Neural cell (in vitro differentiated cells): ENCODE results near the gene VPS35L. TPM values are rescaled to one million over a fixed set of nuclear protein-coding genes. Genes with fewer than 3 reads are reported as not detected.

Source experiments
- H2AFZ ChIP-seq: fragments of 200-600, 300-800 bp; sonication (generic), shearing (Covaris generic); 2 replicates; pipeline ENCODE4 v1.6.0; 2014; ENCODE audit warnings: low read depth, mild to moderate bottlenecking, antibody characterized with exemption, low read length, moderate library complexity
- H3F3A ChIP-seq: fragments of 200-600 bp; shearing (Covaris generic); 2 replicates; pipeline ENCODE4 v1.6.1; 2016; ENCODE audit warnings: mild to moderate bottlenecking, moderate library complexity, mixed read lengths, antibody characterized with exemption, low read length; ENCODE audit not compliant: insufficient read depth, poor library complexity, severe bottlenecking
- H3K27ac ChIP-seq: fragments of 200-600, 300-800 bp; sonication (generic), shearing (Covaris generic); 2 replicates; pipeline ENCODE4 v1.5.1; 2014; ENCODE audit warnings: mild to moderate bottlenecking, low read length, moderate library complexity
- H3K27me3 ChIP-seq: fragments of 300-800, 200-600 bp; sonication (generic), shearing (Covaris generic); 2 replicates; pipeline ENCODE4 v1.6.0; 2014; ENCODE audit warnings: mild to moderate bottlenecking, low read depth, low read length, moderate library complexity; ENCODE audit not compliant: insufficient read depth
- H3K36me3 ChIP-seq: fragments of 300-800, 200-600 bp; sonication (generic), shearing (Covaris generic); 2 replicates; pipeline ENCODE4 v1.5.1; 2014; ENCODE audit warnings: mild to moderate bottlenecking, antibody characterized with exemption, low read length, moderate library complexity; ENCODE audit not compliant: insufficient read depth
- H3K4me2 ChIP-seq: fragments of 300-800, 200-600 bp; sonication (generic), shearing (Covaris generic); 2 replicates; pipeline ENCODE4 v1.6.0; 2014; ENCODE audit warnings: mild to moderate bottlenecking, low read length
- H3K4me3 ChIP-seq: fragments of 300-800, 200-600 bp; sonication (generic), shearing (Covaris generic); 2 replicates; pipeline ENCODE4 v1.5.1; 2014; ENCODE audit warnings: mild to moderate bottlenecking, low read length, moderate library complexity
- H3K79me2 ChIP-seq: fragments of 200-600 bp; shearing (Covaris generic); replicated peaks from 2 replicates; pipeline ENCODE4 v1.6.0; 2014; ENCODE audit warnings: mild to moderate bottlenecking, low read length, moderate library complexity; ENCODE audit not compliant: insufficient read depth
- H3K9ac ChIP-seq: fragments of 300-800, 200-600 bp; sonication (generic), shearing (Covaris generic); 2 replicates; pipeline ENCODE4 v1.6.1; 2016; ENCODE audit warnings: mild to moderate bottlenecking, low read length, mixed read lengths
- H3K9me2 ChIP-seq: fragments of 200-600 bp; shearing (Covaris generic); 2 replicates; pipeline ENCODE4 v1.6.1; 2016; ENCODE audit warnings: mild to moderate bottlenecking, low read length, mixed read lengths; ENCODE audit not compliant: insufficient read depth
- H3K9me3 ChIP-seq: fragments of 200-600, 300-800 bp; sonication (generic), shearing (Covaris generic); 2 replicates; pipeline ENCODE4 v1.6.1; 2016; ENCODE audit warnings: mild to moderate bottlenecking, mixed run types, low read length, moderate library complexity, mixed read lengths
- H4K20me1 ChIP-seq: fragments of 200-600 bp; shearing (Covaris generic); 2 replicates; pipeline ENCODE4 v1.6.1; 2016; ENCODE audit warnings: mild to moderate bottlenecking, mixed run types; ENCODE audit not compliant: insufficient read depth
- EP300 ChIP-seq: fragments of 450-650 bp; conservative IDR thresholded peaks from 2 replicates; pipeline ENCODE4 v1.6.1; 2014; ENCODE audit warnings: antibody characterized with exemption, mild to moderate bottlenecking, moderate library complexity; ENCODE audit not compliant: poor library complexity, severe bottlenecking
- EZH2 ChIP-seq: fragments of 200-600, 300-800 bp; shearing (Covaris generic), sonication (generic); IDR thresholded peaks from 2 replicates; pipeline ENCODE4 v1.6.1; 2014; ENCODE audit warnings: antibody characterized with exemption, low read length, borderline replicate concordance, mild to moderate bottlenecking; ENCODE audit not compliant: insufficient read depth, poor library complexity, severe bottlenecking
- POLR2AphosphoS5 ChIP-seq: IDR thresholded peaks from 2 replicates; pipeline ENCODE4 v1.6.1; 2012
- RAD21 ChIP-seq: fragments of 450-650 bp; conservative IDR thresholded peaks from 2 replicates; pipeline ENCODE4 v1.6.1; 2014; ENCODE audit warnings: antibody characterized with exemption, mild to moderate bottlenecking, moderate library complexity
- REST ChIP-seq: IDR thresholded peaks from 2 replicates; pipeline ENCODE4 v1.6.1; 2012; ENCODE audit warnings: borderline replicate concordance
- SMC3 ChIP-seq: fragments of 450-650 bp; conservative IDR thresholded peaks from 2 replicates; pipeline ENCODE4 v1.6.1; 2014; ENCODE audit warnings: antibody characterized with exemption, mild to moderate bottlenecking, moderate library complexity; ENCODE audit not compliant: poor library complexity
- polyA plus RNA-seq: library from polyadenylated mRNA; depleted of rRNA; stranded (reverse); fragments of >200 nt; gene quantifications from 2 replicates; pipeline ENCODE4 v1.2.3, GENCODE V29; 2014
- TF ChIP-seq, protein P1 (sequence below): fragments of 450-650 bp; IDR thresholded peaks from 2 replicates; pipeline ENCODE4 v1.5.1; 2014; ENCODE audit warnings: antibody characterized with exemption, mild to moderate bottlenecking, moderate library complexity; ENCODE audit not compliant: poor library complexity, severe bottlenecking

Gene VPS35L
- polyA plus RNA-seq, 1 donor from 2014 or later = 29.8 TPM

GRCh38 chr16:19733551-19733950 is 178.0 kb downstream of the VPS35L start:
- no peak overlapping the region for H2AFZ ChIP-seq
- no peaks in the 10 kb centered on the region for H3K79me2 ChIP-seq
- no peaks in the 10 kb centered on the region for H3K9me2 ChIP-seq
- no peak overlapping the region for H3K4me3 ChIP-seq
- H3K27me3 ChIP-seq = no peaks in the 10 kb centered on the region
- H3F3A ChIP-seq = no peaks in the 10 kb centered on the region
- no peaks in the 10 kb centered on the region for H3K9me3 ChIP-seq
- H3K36me3 ChIP-seq = no peaks in the 10 kb centered on the region
- H3K4me2 ChIP-seq = no peak overlapping the region
- no peaks in the 10 kb centered on the region for H4K20me1 ChIP-seq
- no peak for TF ChIP-seq EZH2
- no peak for TF ChIP-seq RAD21
- H3K9ac ChIP-seq = no peak overlapping the region
- H3K27ac ChIP-seq = no peak overlapping the region

GRCh38 chr16:19735074-19735867 is 179.8 kb downstream of the VPS35L start:
- H3K9me2 ChIP-seq = no peaks in the 10 kb centered on the region
- H3K27ac ChIP-seq = no peak overlapping the region
- no peaks in the 10 kb centered on the region for H3K36me3 ChIP-seq
- TF ChIP-seq REST (no peak), EP300 (no peak), RAD21 (no peak), POLR2AphosphoS5 (no peak), SMC3 (no peak)
- TF ChIP-seq, protein P1, sequence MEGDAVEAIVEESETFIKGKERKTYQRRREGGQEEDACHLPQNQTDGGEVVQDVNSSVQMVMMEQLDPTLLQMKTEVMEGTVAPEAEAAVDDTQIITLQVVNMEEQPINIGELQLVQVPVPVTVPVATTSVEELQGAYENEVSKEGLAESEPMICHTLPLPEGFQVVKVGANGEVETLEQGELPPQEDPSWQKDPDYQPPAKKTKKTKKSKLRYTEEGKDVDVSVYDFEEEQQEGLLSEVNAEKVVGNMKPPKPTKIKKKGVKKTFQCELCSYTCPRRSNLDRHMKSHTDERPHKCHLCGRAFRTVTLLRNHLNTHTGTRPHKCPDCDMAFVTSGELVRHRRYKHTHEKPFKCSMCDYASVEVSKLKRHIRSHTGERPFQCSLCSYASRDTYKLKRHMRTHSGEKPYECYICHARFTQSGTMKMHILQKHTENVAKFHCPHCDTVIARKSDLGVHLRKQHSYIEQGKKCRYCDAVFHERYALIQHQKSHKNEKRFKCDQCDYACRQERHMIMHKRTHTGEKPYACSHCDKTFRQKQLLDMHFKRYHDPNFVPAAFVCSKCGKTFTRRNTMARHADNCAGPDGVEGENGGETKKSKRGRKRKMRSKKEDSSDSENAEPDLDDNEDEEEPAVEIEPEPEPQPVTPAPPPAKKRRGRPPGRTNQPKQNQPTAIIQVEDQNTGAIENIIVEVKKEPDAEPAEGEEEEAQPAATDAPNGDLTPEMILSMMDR = no peak
- H3K79me2 ChIP-seq = no peaks in the 10 kb centered on the region
- no peaks in the 10 kb centered on the region for H3F3A ChIP-seq
- H3K27me3 ChIP-seq = no peaks in the 10 kb centered on the region
- no peak overlapping the region for H3K4me2 ChIP-seq
- no peak overlapping the region for H3K9ac ChIP-seq
- no peaks in the 10 kb centered on the region for H4K20me1 ChIP-seq
- H3K9me3 ChIP-seq = no peaks in the 10 kb centered on the region
- no peak overlapping the region for H2AFZ ChIP-seq
- no peak overlapping the region for H3K4me3 ChIP-seq
